D721Med (cell line): ENCODE measurements around the gene ANKRD44.
"Not testable (repeated sequence)": the region's sequence is repeated elsewhere in the genome, so short reads cannot be mapped to it uniquely, and the experiment has no call there.

ENCODE experiments used
- DNase-seq: peaks from one replicate; pipeline ENCODE4 v3.0.0; 2011; ENCODE audit warnings: low spot score; ENCODE audit not compliant: insufficient read length
- FAIRE-seq: peaks from 2 replicates; lab custom pipeline; 2011; peaks lifted over from hg19 to GRCh38; lab: Jason Lieb, UNC
- CTCF ChIP-seq: IDR thresholded peaks from 2 replicates; pipeline ENCODE4 v1.5.1; 2012; ENCODE audit warnings: mild to moderate bottlenecking, control low read depth; ENCODE audit not compliant: insufficient read depth; ENCODE audit errors: missing control alignments

The ANKRD44 gene

DNA sequence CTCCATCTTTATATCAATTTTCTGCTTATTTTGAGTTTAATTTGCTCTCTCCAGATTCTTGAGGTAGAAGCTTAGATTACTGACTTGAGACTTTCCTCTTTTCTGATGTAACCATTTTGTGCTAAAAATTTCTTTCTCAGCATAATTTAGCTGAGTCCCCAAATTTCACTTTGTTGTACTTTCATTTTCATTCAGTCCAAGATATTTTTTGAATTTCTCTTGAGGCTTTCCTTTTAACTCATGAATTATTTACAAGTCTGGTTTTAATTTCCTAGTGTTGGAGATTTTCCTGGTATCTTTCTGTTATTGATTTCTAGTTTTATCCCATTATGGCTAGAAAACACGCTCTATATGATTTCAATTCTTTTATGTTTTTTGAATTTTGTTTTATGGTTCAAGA is 239.4 kb downstream of the ANKRD44 start:
- DNase-seq (no peak), FAIRE-seq (no peak)
- TF ChIP-seq CTCF: no peak

- FAIRE-seq (peak; percentile 53), DNase-seq (no peak)
- TF ChIP-seq CTCF: no peak
Observed at GRCh38 chr2:197069958-197070357, 240.6 kb downstream of the ANKRD44 start.

DNA sequence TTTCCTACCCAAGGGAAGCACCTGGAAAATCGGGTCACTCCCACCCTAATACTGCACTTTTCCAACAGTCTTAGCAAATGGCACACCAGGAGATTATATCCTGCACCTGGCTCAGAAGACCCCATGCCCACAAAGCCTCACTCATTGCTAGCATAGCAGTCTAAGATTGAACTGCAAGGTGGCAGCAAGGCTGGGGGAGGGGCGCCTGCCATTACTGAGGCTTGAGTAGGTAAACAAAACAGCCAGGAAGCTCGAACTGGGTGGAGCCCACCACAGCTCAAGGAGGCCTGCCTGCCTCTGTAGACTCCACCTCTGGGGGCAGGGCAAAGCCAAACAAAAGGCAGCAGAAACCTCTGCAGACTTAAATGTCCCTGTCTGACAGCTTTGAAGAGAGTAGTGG is 248.0 kb downstream of the ANKRD44 start:
- not testable (repeated sequence) for FAIRE-seq, DNase-seq

DNA sequence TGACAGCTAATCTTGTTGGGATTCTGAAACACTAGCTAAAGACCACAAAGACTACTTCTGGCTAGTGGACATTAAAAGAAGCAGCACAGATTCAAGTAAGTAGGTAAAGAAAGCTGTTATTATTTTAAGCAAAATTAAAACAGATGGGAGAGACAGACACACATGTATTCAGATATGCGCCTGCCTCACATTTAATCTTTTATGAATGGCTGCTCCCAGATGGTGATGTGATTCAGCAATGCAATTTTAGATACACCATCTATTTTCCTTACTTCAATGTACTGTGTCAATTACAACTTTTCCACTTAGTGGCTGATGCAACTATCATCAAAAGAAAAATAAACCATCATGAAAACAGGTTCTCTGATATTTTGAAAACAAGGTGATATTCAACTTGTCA is 251.1 kb downstream of the ANKRD44 start:
- no peak for DNase-seq
- FAIRE-seq: no peak
- no peak for TF ChIP-seq CTCF

GRCh38 chr2:197058777-197059300 is 251.7 kb downstream of the ANKRD44 start:
- no peak for TF ChIP-seq CTCF
- FAIRE-seq (no peak), DNase-seq (no peak)

DNA sequence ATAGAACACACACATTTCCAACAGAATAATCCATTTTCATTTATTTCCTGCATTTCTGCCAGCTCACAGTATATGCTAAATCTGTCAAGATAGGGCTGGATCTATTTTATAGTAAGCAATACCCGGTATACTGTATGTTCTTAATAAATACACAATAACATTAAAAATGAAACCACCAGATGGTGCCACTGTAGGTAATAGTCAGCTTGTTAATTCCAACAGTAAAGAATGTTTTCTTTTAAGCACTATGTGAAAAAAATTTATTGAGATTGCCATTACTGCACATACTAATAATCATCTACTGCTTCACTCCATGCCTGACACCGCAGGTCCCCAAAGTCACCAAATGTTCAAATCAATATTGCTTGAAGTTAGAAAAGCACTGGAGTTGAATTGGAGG is 252.6 kb downstream of the ANKRD44 start:
- no peak for DNase-seq
- FAIRE-seq: no peak
- TF ChIP-seq CTCF: no peak

- TF ChIP-seq CTCF: no peak
- DNase-seq (no peak), FAIRE-seq (no peak)
Observed at GRCh38 chr2:197055045-197055444, 255.5 kb downstream of the ANKRD44 start.

DNA sequence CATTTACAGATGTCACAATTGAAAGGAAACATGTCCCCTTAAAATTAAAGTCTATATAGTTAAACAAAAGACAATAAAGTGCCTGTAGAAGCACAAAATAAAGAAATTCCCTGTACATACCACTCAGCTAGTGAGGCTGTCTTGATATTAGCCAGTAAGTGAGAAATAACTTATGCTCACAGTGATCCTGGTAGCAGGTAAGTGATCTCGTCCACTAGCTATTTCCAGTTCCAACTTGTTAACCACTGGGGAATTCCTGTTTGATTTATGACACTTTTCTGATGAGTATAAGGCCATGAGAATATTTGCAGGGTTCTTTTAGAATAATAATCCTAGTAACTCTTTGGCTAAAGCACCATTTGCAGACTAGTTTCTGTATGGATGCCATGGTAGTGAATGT is 256.1 kb downstream of the ANKRD44 start:
- no peak for DNase-seq
- TF ChIP-seq CTCF: no peak
- no peak for FAIRE-seq
